GM21717 (cell line): Measurements from ENCODE around the gene TMEM205.
"Not testable (repeated sequence)": the region's sequence is repeated elsewhere in the genome, so short reads cannot be mapped to it uniquely, and the experiment has no call there.

Source experiments
- ATAC-seq: cut with Tn5 transposase; IDR thresholded peaks from one replicate; pipeline ENCODE4 v1.9.1; 2021; ENCODE audit warnings: mild to moderate bottlenecking, moderate library complexity; ENCODE audit not compliant: unreplicated experiment

TMEM205 gene

GRCh38 chr19:11346104-11346940 is at the start of gene TMEM205, which contains the start of gene CCDC159:
TSS of gene TMEM205 (minus strand) at chr19:11346268. CDS start at chr19:11345619, 649 bp downstream.
TSS of gene CCDC159 (plus strand) at chr19:11346519. CDS start at chr19:11346607, 88 bp downstream.
- ATAC-seq, result peak; percentile 77

GRCh38 chr19:11390933-11391680 is 45.0 kb upstream of the TMEM205 start:
- no peak for ATAC-seq

GRCh38 chr19:11390359-11390758 is 44.3 kb upstream of the TMEM205 start:
- no peak for ATAC-seq

- ATAC-seq, result no peak
Observed at GRCh38 chr19:11387162-11388034, 41.3 kb upstream of the TMEM205 start.

GRCh38 chr19:11384778-11385129 is 38.7 kb upstream of the TMEM205 start:
- no peak for ATAC-seq

GRCh38 chr19:11383706-11384048 is 37.6 kb upstream of the TMEM205 start:
- no peak for ATAC-seq

GRCh38 chr19:11382898-11383705 is 37.0 kb upstream of the TMEM205 start:
- ATAC-seq, result no peak

- peak; percentile 64 for ATAC-seq
Observed at GRCh38 chr19:11380653-11381537, 34.8 kb upstream of the TMEM205 start.

GRCh38 chr19:11379857-11380350 is 33.8 kb upstream of the TMEM205 start:
- no peak for ATAC-seq

GRCh38 chr19:11379269-11379845 is 33.3 kb upstream of the TMEM205 start:
- ATAC-seq, result not testable (repeated sequence)

- no peak for ATAC-seq
Observed at GRCh38 chr19:11378319-11379189, 32.5 kb upstream of the TMEM205 start.

- ATAC-seq, result no peak
Observed at GRCh38 chr19:11377756-11378155, 31.7 kb upstream of the TMEM205 start.

- no peak for ATAC-seq
Observed at GRCh38 chr19:11377237-11377636, 31.2 kb upstream of the TMEM205 start.

GRCh38 chr19:11375143-11375948 is 29.3 kb upstream of the TMEM205 start:
- ATAC-seq, result no peak

GRCh38 chr19:11374433-11375142 is 28.5 kb upstream of the TMEM205 start, which contains the start of gene SWSAP1:
TSS of gene SWSAP1 (plus strand) at chr19:11374666. CDS start at chr19:11374681, 15 bp downstream.
- peak; percentile 77 for ATAC-seq

GRCh38 chr19:11373885-11374432 is 27.9 kb upstream of the TMEM205 start:
- no peak for ATAC-seq
